ENCODE data around the gene KPNB1.
"Not testable (repeated sequence)": the region's sequence is repeated elsewhere in the genome, so short reads cannot be mapped to it uniquely, and the experiment has no call there.

Gene KPNB1

DNA sequence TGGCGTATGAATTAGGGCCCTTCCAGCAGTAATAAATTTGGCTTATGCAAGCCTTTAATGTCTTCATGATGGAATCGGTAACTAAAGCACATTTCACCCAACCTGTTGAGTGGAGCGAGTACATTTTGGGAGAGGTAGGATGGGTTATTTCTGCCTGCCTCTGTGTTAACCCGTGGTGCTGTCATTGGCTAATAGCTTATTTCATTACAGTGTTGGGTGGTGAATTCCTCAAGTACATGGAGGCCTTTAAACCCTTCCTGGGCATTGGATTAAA is 26.4 kb downstream of the KPNB1 start:
- no peak for DNase-seq (ENCODE audit: insufficient read length, low spot score)
- no peak for FAIRE-seq

DNA sequence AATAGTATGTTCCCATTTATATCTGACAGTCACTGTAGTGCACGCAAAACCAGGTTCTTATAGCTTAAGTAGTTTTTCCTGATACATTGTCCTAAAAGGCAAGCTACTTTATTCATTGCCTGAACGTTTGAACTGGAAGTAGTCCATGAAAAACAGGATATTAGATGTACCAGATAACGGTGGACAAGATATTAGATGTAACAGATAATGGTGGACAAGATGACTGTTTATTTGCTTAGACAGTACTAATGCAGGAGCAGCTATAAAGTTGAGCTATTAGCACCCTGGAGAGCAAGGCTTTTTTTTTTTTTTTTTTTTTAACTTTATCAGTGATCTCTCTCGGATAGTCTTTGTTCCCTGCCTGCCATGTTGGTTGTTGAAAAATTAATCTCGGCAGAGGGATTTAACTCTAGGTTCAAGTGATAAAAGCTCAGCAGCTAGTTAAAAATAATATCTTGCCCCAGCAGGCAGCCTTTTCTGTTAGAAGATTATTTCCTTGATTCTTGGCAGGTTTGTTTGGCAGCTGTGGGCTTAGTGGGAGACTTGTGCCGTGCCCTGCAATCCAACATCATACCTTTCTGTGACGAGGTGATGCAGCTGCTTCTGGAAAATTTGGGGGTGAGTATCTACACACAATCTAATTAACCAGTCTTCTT is 26.9 kb downstream of the KPNB1 start:
- DNase-seq (ENCODE audit: insufficient read length, low spot score), result no peak
- FAIRE-seq, result no peak

DNA sequence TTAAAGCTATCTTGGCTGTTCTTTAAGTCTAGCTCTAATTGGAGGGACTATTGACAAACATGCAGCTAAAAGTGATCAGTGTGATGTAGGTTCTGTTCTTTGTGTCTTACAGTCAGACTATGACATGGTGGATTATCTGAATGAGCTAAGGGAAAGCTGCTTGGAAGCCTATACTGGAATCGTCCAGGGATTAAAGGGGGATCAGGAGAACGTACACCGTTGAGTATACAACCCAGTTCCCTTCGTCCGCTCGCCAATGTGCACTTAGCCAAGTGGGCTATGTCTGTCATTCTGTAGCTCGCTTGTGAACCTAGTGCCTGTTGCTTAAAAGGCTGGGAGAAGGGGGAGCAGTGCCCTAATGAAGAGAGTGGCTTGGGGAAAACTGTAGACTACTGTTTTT is 28.5 kb downstream of the KPNB1 start:
- FAIRE-seq (no peak), DNase-seq (ENCODE audit: insufficient read length, low spot score) (no peak)

- FAIRE-seq (no peak), DNase-seq (ENCODE audit: insufficient read length, low spot score) (no peak)
Observed at GRCh38 chr17:47682138-47682537, 32.4 kb downstream of the KPNB1 start.

DNA sequence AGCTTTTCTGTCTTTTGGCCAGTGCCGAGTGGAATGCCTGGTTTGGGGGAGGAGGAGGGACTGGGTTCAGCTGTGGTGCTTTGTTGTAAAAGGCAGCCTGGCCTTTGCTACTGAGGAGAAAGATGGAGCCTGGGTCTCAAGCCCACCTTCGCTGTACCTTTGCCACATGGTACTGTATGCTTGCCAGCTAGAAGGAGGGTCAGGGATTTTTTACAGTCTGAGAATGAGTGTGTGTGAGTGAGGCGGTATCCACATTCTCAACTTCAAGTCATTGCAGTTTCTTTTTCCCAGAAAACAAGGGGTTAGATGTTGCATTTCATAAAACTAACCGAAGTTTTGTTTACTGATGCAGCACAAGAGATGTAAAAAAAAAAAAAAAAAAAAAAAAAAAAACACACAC is 33.0 kb downstream of the KPNB1 start:
- not testable (repeated sequence) for FAIRE-seq

DNA sequence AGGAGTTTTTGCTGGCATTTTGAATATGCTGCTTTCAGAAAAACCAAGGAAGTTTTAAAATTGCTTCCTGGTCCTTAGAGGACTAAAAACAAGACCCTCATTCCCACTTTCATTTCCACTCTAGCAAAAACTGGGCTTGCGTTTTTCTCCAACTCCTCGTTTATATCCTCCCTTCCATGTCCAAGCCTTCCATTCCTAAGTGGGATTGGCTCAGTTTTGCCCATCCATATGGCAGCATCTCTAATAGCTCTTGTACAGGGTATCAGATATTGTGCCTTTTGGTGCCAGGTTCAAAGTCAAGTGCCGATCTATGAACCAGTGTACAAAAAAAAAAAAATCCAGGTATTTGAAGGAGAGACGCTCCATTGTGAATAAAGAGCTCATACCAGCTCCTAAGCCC is 34.3 kb downstream of the KPNB1 start:
- no peak for FAIRE-seq
- no peak for DNase-seq (ENCODE audit: insufficient read length, low spot score)

More for the DNA sequence above, 33.0 kb downstream of the KPNB1 start:
- DNase-seq (ENCODE audit: insufficient read length, low spot score), result not testable (repeated sequence)

DNA sequence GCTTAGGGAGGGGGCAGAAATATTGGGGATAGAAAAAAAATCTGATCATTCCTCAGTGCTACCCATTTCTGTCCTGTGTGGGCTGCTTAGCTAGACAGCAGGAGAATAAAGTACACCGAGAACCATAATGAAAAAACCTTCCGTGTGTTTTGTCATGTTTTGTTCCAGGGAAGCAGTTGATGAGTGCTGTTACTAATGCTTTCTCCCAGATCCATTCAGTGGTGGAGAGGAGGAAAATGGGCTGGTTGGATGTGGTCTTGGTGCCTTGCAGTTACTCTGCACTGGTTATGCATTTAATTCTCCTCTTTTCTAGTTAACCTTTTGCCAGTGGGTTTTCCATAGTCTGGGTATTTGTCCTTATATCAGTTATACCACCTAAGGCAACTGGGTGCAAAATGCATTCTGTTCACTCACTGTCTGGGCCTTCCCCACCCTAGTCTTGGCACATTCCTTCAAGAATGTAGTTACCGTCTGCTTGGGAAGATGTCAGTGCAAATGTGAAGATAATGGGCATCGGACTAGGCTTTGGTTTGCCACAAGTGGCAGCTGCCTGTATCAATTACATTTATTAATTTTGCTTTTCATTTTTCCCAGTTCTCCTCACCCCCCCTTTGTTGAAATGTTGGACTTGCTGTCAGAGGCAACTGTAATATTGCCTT is 34.9 kb downstream of the KPNB1 start:
- FAIRE-seq, result no peak

DNA sequence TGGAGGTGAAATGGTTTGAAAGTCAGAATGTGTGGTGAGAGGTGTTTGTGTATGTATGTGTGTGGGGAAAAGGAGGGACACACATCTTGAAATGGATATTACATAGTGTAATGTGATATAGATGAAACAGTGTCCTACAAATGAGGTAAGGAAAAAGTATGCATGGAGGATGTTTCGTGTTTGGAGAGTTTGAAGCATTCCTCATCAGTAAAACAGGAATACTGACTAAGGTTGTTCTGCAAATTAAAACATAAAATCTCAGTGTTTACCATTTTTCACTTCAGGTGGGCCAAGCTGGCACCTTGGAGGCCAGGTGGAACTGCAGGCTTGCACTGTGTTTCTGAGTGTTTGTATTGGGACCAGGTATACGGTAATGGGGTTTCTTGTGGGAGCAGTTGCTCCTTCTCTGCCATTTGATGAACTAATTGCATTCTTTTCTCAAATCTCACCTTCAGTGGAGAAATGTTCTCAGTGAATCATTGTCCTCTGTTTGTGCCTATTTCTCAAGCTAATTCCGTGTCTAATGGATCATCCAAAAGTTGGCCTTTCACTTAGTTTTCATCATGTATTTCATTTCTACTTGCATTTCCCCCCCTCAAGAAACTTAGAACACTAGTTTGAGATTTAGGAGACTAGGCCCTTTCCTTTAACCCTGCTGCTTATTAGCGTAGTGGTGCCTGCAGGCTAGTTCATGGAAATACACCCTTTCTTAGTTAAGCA is 36.0 kb downstream of the KPNB1 start:
- DNase-seq (ENCODE audit: insufficient read length, low spot score) (no peak), FAIRE-seq (peak; percentile 64)

More for the DNA sequence above, 34.9 kb downstream of the KPNB1 start:
- no peak for DNase-seq (ENCODE audit: insufficient read length, low spot score)

- peak; percentile 33 for FAIRE-seq
Observed at GRCh38 chr17:47686276-47686635, 36.5 kb downstream of the KPNB1 start.

DNA sequence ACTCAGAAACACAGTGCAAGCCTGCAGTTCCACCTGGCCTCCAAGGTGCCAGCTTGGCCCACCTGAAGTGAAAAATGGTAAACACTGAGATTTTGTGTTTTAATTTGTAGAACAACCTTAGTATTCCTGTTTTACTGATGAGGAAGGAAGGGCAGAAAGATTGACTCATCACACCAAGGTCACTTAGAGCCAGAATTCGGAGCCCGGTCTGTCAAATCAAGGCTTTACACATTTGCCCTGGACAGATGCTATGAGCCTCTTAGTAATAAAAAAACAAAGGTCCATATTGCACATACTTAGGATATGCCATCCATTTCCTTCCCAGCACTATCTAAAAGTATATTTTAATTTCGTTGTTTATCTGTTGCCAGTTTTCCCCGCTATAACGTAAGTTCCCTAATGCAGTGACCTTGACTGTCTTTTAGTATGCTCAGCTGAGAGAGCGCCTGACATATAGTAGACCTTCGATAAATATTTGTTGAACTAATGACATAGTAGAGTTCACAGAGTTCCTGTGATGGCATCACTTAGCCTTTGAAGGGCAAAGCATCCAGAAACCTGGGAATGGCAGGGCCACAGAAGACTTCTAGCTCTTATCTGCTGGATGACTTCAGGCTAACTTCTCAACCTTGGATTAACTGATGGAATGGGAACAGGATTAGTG is 37.1 kb downstream of the KPNB1 start:
- DNase-seq (ENCODE audit: insufficient read length, low spot score) (no peak), FAIRE-seq (no peak)

More at GRCh38 chr17:47686276-47686635, 36.5 kb downstream of the KPNB1 start:
- no peak for DNase-seq (ENCODE audit: insufficient read length, low spot score)

GRCh38 chr17:47687328-47687690 is 37.6 kb downstream of the KPNB1 start:
- DNase-seq (ENCODE audit: insufficient read length, low spot score) (no peak), FAIRE-seq (no peak)

GRCh38 chr17:47687748-47688147 is 38.0 kb downstream of the KPNB1 start:
- DNase-seq (ENCODE audit: insufficient read length, low spot score), result no peak
- no peak for FAIRE-seq

DNA sequence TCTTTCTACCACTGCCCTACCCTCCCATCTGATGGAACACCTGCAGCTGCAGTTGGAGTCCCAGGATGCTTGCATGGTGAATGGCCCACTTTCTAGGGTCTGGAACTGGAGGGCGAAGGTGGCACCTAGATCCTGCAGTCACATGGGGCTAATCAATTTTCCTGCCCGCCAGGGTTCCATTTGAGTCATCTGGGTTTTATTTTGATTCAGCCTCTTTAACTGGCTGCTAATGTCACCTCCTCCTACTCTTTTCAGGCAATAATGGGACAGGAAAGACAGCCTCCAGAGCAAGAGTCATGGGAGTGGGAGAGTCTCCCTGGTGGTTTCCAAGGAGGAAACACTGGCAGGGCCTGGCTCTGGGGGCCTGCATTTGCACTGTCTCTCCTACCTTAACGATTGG is 40.4 kb downstream of the KPNB1 start:
- DNase-seq (ENCODE audit: insufficient read length, low spot score) (no peak), FAIRE-seq (no peak)

DNA sequence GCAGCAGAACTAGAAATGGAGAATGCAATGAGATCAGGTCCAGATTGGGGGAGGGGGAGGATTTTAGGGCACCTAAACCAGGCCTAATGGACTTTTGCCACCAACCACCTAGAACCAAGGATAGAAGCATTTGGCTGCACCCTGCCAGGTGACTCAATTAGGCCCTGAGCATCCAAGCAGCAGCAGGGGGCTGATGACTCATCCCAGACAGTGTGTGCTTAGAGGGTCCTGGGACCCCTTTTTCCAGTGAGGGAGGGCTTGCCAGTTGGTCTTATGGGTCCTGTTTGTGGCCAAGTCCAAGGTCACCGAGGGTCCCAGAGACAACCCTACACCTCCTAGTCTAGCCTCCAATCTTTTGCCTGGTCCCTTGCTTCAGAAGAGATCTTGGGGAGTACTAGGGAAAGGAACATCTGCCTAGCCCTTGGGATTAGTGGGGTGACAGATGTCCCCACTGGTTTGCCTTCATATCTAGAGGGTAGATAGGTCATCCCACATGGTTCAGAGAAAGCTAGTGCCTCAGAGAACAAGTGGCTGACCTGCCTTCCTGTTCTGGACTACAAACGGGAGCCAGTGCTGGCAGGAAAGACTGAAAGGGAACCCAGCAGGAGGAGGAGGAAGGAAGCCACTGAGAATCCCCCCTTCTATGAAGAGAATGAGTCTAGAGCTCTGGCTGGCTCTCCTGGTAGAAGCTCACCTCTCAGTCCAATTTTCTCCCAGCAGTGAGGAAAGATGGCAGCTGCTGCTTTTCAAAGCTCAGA is 42.6 kb downstream of the KPNB1 start:
- DNase-seq (ENCODE audit: insufficient read length, low spot score), result no peak
- FAIRE-seq, result peak; percentile 16

GRCh38 chr17:47692895-47693730 is 43.4 kb downstream of the KPNB1 start:
- DNase-seq (ENCODE audit: insufficient read length, low spot score) (no peak), FAIRE-seq (peak; percentile 89)

DNA sequence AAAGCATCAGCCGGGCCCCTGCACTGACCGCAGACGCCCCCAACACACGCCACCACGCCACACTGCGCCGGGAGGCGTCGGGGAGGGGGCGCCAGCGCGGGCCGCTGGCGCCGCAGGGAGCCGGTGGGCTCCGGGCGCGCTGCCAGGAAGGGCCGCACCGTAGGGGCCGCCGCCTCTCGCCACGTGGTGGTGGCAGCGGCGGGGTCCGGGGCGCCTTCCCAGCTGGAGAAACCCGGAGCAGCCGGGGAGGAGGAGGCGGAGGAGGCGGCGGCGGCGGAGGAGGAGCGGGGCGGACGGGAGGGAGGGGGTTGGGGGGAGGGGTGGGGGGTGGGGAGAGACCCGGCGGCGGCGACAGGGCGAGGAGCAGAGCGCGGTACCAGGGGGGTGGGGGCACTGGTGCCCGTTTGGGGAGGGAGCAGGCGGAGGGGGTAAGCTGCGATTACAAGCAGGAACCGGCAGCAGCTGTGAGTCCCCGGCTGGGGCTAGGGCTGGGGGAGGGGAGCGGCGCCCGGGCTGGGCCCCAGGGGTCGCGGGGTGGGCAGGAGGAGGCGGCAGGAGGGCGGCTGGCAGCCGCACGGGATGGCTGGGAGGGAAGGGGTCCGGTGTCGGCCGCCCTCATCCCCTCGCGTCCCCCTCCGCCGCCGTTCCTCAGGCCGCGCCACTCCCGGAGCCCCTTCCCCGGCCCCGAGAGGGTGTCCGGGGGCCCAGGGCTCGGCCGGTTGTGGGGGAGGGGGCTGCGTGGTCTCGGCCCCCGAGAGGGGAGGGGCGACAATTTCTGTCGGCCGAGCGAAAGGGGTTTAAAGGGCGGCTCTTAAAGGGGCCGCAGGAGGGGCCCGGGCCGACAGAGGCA is 44.2 kb downstream of the KPNB1 start, which contains the start of gene TBKBP1:
Gene TBKBP1, plus strand, starts transcription at position 431 of the 850 bp plus-strand sequence. CDS start 1,952 bp downstream, outside the sequence.
- peak; percentile 73 for DNase-seq (ENCODE audit: insufficient read length, low spot score)
- FAIRE-seq, result peak; percentile 40

- DNase-seq (ENCODE audit: insufficient read length, low spot score) (peak; percentile 74), FAIRE-seq (peak; percentile 96)
Observed at GRCh38 chr17:47694581-47695428, 45.1 kb downstream of the KPNB1 start.
